SJCRH30 (cell line): Measurements from ENCODE around the gene ST6GAL1. TPM values are rescaled to one million over a fixed set of nuclear protein-coding genes. Genes with fewer than 3 reads are reported as not detected.
A peak's percentile ranks its signal among the peaks of the same experiment; 100 is the strongest.
"Not testable (repeated sequence)": the region's sequence is repeated elsewhere in the genome, so short reads cannot be mapped to it uniquely, and the experiment has no call there.

ENCODE experiments used
- DNase-seq, 2 experiments: peaks; one replicate each; pipeline ENCODE4 v3.0.0-alpha.2; 2015 to 2020
- H3K27ac ChIP-seq: fragments of 250-450 bp; sonication (Bioruptor Pico); 2 replicates; pipeline ENCODE4 v1.5.1; 2020; ENCODE audit warnings: mild to moderate bottlenecking, moderate library complexity
- H3K27me3 ChIP-seq: fragments of 250-450 bp; sonication (Bioruptor Pico); 2 replicates; pipeline ENCODE4 v1.5.1; 2020; ENCODE audit warnings: mild to moderate bottlenecking, moderate library complexity
- H3K36me3 ChIP-seq: fragments of 250-450 bp; sonication (Bioruptor Pico); 2 replicates; pipeline ENCODE4 v1.5.1; 2020; ENCODE audit warnings: mild to moderate bottlenecking, moderate library complexity
- H3K4me1 ChIP-seq: fragments of 250-450 bp; sonication (Bioruptor Pico); 2 replicates; pipeline ENCODE4 v1.5.1; 2020; ENCODE audit warnings: mild to moderate bottlenecking, moderate library complexity
- H3K4me3 ChIP-seq: fragments of 250-450 bp; sonication (Bioruptor Pico); 2 replicates; pipeline ENCODE4 v1.5.1; 2020; ENCODE audit warnings: mild to moderate bottlenecking, moderate library complexity
- H3K9me3 ChIP-seq: fragments of 250-450 bp; sonication (Bioruptor Pico); replicated peaks from 2 replicates; pipeline ENCODE4 v1.5.1; 2020; ENCODE audit warnings: mild to moderate bottlenecking, moderate library complexity
- total RNA-seq: library from RNA; depleted of rRNA; stranded (reverse); fragments of >200 nt; shearing (Covaris generic); gene quantifications from 2 replicates; pipeline ENCODE4 v1.2.3, GENCODE V29; 2014

The ST6GAL1 gene
- total RNA-seq, 1 experiment from 2014 or later: 2.3 TPM

DNA sequence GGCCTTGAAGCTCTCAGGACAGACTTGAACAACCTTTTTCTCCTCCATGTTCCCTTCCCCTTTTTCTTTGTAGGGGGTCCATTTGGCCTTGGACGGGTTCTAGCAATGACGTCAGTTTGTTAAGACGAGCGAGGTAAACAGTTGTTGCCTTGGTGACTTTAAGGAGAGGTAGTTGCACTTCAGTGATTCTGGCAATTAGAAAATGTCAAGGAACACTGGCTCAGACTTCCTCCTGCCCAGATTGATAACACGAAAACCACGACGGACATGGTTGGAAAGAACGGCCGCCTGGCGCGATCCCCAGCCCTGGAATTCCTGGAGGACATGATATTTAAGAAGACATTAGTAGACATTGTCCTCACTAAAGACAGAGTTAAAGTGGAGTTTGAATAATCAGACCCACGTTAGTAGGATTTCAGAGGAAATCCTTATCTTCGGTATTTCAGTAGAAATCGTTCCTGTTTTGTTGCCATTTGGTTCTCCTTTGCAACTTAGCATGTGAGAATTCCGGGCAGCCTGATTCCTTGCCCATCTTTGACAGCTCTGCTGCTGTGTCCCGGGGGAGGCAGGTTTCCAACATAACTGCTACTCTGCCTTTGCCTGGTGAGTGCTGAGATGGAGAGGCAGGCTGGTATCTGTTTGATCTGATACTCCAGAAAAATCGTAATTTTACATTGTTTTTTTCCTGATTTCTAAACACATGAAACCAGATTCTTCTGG lies 87.3 kb downstream of the ST6GAL1 start:
- H3K27ac ChIP-seq: no peak overlapping the region
- no peaks in the 10 kb centered on the region for H3K9me3 ChIP-seq
- no peak overlapping the region for H3K4me3 ChIP-seq
- no peaks in the 10 kb centered on the region for H3K36me3 ChIP-seq
- no peaks in the 10 kb centered on the region for H3K4me1 ChIP-seq
- no peak for DNase-seq
- no peaks in the 10 kb centered on the region for H3K27me3 ChIP-seq

DNA sequence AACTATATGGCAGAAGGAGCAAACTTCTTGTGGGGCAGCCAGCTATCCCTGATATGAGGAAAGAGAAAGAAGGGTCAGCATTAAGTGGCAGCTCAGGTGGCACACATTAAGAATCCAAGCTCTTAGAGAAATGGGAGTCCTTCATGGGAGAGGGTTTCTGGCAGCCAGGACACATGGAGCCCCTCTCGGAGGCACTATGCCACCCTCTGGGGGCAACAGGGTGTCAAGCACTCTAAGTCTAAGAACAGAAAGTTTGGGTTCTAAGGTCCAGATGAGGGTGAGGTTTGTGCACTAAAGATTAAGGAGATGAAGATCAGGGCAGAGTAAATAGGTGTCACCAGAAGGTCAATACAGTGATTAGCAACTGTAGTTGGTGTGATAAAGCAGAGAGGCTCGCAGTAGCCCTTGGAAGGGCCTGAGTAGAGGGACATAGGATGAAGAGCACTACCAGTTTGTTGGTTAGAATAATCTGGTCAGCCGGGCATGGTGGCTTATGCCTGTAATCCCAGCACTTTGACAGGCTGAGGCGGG lies 89.3 kb downstream of the ST6GAL1 start:
- peak in 1 of 2 experiments; percentile 18 for DNase-seq
- Histone ChIP-seq H3K27me3 (no peaks in the 10 kb centered on the region), H3K9me3 (no peaks in the 10 kb centered on the region), H3K36me3 (no peaks in the 10 kb centered on the region), H3K4me3 (no peak overlapping the region), H3K27ac (no peak overlapping the region), H3K4me1 (no peaks in the 10 kb centered on the region)

DNA sequence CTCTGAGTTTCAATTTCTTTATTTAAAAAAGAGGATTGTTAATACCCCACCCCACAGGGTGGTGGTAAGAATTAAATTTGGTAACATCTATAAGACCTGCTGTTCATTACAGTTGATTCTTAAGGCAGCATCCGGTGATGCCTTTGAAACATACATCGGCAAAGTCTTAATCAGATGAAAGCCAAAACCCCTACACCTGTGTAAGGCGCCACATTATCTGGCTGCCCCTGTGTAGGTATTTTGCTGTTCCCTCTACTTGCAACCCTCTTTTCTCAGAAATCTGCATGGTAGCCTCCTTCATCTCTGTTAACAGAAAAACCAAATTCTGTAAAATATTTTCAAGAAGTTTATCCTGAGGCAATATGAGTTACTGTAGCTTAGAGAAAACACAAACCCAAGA lies 90.0 kb downstream of the ST6GAL1 start:
- no peak overlapping the region for H3K27ac ChIP-seq
- no peak overlapping the region for H3K4me3 ChIP-seq
- no peak for DNase-seq
- no peaks in the 10 kb centered on the region for H3K9me3 ChIP-seq
- no peaks in the 10 kb centered on the region for H3K4me1 ChIP-seq
- H3K27me3 ChIP-seq: no peaks in the 10 kb centered on the region
- no peaks in the 10 kb centered on the region for H3K36me3 ChIP-seq

DNA sequence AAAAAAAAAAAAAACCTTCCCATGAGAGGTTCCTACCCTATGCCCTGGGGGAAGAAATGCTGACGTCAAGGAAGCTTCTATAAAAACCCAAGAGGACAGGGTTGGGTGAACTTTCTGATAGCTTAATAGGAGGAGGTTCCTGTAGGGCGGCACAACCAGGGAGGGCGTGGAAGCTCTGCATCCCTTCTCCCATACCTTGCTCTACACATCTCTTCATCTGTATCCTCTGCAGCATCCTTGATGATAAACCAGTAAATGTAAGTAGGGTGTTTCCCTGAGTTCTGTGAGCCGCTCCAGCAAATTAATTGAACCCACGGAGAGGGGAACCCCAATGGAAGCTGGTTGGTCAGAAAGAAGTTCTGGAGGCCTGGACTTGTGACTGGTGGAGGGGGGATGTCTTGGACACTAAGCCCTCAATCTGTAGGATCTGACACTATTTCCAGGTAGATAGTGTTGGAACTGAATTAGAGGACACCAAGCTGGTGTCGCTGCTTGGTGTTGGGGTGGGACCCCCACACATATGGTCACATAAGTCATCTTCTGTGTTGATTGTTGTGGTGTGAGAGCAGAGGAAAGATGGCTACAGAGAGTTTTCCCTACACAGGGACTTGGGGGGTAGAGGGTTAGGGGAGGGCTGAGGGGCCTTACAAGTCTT lies 91.5 kb downstream of the ST6GAL1 start:
- no peak overlapping the region for H3K27ac ChIP-seq
- no peaks in the 10 kb centered on the region for H3K9me3 ChIP-seq
- H3K36me3 ChIP-seq: no peaks in the 10 kb centered on the region
- no peaks in the 10 kb centered on the region for H3K27me3 ChIP-seq
- H3K4me3 ChIP-seq: no peak overlapping the region
- no peak for DNase-seq
- no peaks in the 10 kb centered on the region for H3K4me1 ChIP-seq

DNA sequence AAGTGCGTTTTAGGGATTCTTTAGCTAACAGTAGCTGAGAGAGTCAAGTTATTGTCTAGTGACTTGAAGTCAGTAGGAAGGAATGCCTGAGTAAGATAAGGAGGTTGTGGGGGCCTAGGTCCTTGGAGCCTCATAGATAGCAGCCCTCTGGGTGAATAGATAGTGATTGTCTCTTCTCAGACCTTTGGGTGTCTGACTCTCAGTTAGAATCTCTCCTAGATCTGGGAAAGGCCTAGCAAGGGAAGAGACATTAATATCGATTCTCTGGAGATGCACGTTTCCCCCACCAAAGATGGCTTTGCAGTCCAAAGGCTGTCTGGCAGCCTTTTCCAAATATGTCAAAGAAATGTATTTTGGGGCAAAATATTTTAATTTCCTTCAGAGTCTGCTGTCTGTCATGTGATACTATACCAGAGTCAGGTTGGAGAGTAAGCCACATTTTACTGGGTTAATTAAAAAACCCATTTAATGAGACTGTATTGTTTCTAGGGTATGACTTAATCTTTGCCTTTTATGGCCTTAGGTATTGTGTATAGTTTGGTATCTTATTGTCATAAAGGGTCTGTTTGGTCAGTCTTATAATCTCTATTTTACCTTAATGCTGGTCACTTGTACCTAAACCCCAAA lies 92.2 kb downstream of the ST6GAL1 start:
- Histone ChIP-seq H3K27ac (no peak overlapping the region), H3K4me3 (no peak overlapping the region), H3K4me1 (no peaks in the 10 kb centered on the region), H3K27me3 (no peaks in the 10 kb centered on the region), H3K36me3 (no peaks in the 10 kb centered on the region), H3K9me3 (no peaks in the 10 kb centered on the region)
- DNase-seq: no peak

DNA sequence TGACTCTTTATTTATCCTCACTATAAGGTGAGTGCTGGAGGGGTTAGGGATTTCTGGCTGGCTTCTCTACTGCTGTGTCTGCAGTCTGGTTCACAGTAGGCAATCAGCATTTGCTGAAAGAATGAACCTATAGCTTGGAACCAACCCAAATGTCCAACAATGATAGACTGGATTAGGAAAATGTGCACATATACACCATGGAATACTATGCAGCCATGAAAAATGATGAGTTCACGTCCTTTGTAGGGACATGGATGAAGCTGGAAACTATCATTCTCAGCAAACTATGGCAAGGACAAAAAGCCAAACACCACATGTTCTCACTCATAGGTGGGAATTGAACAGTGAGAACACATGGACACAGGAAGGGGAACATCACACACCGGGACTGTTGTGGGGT lies 93.0 kb downstream of the ST6GAL1 start:
- not testable (repeated sequence) for H3K36me3 ChIP-seq, DNase-seq, H3K9me3 ChIP-seq, H3K4me1 ChIP-seq, H3K4me3 ChIP-seq, H3K27me3 ChIP-seq, H3K27ac ChIP-seq

DNA sequence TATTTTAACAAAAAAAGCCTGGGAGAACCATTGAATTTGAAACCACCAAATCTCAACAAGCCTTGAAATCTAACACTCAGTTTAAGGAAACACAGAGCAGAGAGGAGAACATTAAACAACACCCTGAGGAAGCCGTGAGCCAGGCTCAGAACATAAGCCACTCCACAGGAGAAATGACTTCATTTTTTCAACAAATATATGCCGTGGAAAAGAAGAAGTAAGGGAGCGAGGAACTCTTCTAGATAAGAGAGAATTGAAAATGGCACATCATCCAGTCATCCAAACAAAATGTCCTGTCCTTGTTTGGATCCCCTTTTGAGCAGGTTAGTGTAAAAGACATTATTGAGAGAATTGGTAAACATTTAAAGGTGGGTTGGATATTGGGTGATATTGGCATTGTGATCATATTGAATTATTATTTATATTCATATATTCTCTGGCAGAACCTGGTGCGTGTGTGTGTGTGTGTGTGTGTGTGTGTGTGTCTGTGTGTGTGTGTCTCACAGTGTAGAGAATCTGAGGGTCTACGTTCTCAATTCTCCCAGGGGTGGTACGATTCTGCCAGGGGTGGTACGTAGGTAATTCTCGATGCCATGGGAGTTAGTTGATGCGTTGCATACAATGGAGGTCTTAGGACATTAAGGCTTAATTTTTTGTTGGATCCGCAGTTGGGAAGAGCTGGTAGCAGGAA lies 94.4 kb downstream of the ST6GAL1 start:
- DNase-seq: no peak
- no peak overlapping the region for H3K27ac ChIP-seq
- H3K4me3 ChIP-seq: no peak overlapping the region
- peaks cover 5% of the 10 kb centered on the region; the same call in 1 of the 2 replicates for H3K4me1 ChIP-seq
- no peaks in the 10 kb centered on the region for H3K36me3 ChIP-seq
- no peaks in the 10 kb centered on the region for H3K27me3 ChIP-seq
- no peaks in the 10 kb centered on the region for H3K9me3 ChIP-seq

DNA sequence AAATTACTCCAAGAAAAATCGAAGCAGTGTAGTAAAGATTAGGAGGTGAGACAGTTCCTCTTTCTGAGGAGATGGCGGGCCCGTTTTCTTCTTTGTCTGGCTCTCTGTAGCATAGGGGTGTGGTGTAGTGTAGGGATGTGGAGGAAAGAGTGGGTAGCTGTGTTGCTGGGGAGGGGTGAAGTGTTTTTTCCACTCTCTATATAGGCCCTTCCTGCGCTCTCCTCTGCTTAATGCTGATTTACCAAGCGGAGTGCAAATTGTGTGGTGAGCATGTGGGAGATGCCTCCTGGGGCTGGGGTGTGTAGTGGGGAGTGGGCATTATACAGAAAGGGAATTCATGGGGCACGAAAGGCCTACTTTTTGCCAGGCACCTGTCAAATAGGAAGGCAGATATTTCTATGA lies 94.9 kb downstream of the ST6GAL1 start:
- H3K27me3 ChIP-seq: no peaks in the 10 kb centered on the region
- peaks cover 7% of the 10 kb centered on the region; the same call in 1 of the 2 replicates for H3K4me1 ChIP-seq
- H3K27ac ChIP-seq: no peak overlapping the region
- H3K9me3 ChIP-seq: no peaks in the 10 kb centered on the region
- no peak for DNase-seq
- H3K36me3 ChIP-seq: no peaks in the 10 kb centered on the region
- no peak overlapping the region for H3K4me3 ChIP-seq

DNA sequence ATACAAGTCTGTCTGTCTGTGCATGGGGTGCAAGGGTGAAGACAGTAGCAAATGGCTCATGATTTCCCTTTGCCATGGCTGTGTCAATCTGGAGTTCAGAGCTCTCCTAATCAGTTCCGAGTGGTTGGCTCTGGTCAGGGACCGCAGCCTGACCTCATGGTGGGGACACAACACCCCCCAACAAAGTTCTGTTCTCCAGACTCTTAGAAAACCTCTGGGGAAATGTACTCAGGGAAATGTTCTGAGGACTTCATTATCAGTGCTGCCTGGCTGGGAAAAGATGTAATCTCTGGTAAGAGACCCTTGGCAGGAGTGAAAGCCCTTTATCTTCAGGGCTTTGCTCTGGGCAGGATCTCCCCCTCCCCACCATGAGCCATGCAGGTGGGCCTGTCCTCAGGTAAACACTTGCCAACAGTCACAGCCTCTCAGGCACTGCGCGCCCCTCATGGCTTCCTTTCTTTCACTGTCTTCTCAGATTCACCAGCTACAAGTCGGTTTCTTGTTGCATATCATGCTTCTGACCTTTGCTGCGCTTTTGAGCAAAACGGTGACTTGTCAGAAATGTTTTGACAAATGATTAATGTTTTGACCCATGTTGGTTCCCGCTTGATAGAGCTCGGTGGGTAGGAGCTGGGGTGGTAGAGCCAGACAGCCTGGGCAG lies 95.5 kb downstream of the ST6GAL1 start:
- H3K4me3 ChIP-seq: no peak overlapping the region
- H3K36me3 ChIP-seq: no peaks in the 10 kb centered on the region
- H3K9me3 ChIP-seq: no peaks in the 10 kb centered on the region
- DNase-seq: no peak
- no peaks in the 10 kb centered on the region for H3K27me3 ChIP-seq
- H3K27ac ChIP-seq: no peak overlapping the region
- peaks cover 7% of the 10 kb centered on the region; the same call in 1 of the 2 replicates for H3K4me1 ChIP-seq

DNA sequence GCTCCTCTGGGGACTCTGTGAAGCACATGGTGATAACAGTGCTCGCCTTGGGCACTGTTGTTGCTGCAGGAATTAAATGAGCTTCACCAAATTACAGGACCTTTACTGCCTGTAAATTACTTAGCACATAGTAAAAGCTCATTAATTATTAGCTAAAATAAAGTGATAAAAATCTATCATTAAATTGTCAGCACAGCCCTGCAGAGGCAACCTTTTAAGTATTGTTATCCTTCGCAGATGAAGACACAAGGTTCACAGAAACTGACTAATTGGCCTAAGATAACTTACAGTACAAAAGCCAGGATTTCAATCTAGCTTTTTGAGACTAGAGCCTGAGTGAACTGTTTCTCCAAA lies 96.0 kb downstream of the ST6GAL1 start:
- H3K27me3 ChIP-seq: no peaks in the 10 kb centered on the region
- H3K27ac ChIP-seq: no peak overlapping the region
- no peak for DNase-seq
- H3K4me1 ChIP-seq: peaks cover 7% of the 10 kb centered on the region; the same call in 1 of the 2 replicates
- H3K4me3 ChIP-seq: no peak overlapping the region
- no peaks in the 10 kb centered on the region for H3K9me3 ChIP-seq
- no peaks in the 10 kb centered on the region for H3K36me3 ChIP-seq

DNA sequence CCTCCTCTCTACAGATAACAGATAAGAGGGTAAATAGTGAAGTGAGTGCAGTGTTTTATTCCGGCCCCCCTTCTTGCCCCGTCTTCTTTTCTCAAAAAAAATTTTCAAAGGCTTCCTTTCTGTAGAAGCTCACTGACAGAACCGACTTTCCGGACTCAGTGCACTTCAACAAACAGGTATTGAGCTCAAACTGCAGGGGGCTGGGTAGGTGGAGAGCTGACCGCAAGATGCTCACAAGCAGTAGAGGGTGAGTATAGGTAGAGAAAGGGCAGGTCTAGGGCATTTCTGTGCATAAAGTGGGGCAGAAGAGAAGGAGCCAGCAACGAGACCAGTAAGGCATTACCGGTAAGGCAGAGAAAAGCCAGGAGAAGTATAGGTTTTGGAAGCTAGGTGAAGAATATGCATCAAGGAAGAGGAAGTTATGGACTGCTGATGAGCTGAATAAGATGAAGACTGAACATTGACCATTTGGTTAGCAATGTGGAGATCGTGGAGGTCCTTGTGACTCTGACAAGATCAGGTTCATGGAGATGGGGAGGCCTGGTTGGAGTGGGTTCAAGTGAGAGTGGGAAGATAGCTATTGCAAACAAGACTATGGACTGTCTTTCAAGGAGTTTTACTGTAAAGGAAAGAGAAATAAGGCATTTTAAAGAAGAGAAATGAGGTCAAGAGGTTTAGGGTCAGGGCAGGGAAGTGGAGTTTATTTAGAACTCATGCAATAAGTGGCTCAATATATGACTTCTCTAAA lies 97.4 kb downstream of the ST6GAL1 start:
- Histone ChIP-seq H3K9me3 (no peaks in the 10 kb centered on the region), H3K27ac (no peak overlapping the region), H3K27me3 (no peaks in the 10 kb centered on the region), H3K4me1 (peaks cover 7% of the 10 kb centered on the region; the same call in 1 of the 2 replicates), H3K36me3 (no peaks in the 10 kb centered on the region), H3K4me3 (no peak overlapping the region)
- DNase-seq: no peak

DNA sequence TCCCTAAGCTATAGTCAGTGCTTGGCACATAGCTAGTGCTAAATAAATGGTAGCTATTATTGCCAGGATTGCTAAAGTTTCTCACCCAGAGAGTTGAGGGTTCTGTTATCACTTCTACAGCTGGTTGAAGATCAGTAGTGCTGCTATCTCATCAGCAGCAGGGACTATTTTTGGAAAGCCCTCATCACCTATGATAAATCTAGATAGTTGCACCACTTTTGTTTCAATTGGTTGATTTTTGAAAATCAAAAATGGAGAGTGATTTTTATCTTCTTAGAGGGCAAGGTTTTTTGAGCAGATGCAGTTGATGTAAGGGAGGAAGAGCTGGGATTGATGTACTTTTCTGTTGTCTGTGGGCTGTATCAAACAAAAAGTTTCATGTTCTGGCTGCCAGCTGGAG lies 101.6 kb downstream of the ST6GAL1 start:
- no peak for DNase-seq
- no peaks in the 10 kb centered on the region for H3K27me3 ChIP-seq
- no peak overlapping the region for H3K27ac ChIP-seq
- no peaks in the 10 kb centered on the region for H3K36me3 ChIP-seq
- peaks cover 7% of the 10 kb centered on the region; the same call in 1 of the 2 replicates for H3K4me1 ChIP-seq
- no peaks in the 10 kb centered on the region for H3K9me3 ChIP-seq
- H3K4me3 ChIP-seq: no peak overlapping the region

DNA sequence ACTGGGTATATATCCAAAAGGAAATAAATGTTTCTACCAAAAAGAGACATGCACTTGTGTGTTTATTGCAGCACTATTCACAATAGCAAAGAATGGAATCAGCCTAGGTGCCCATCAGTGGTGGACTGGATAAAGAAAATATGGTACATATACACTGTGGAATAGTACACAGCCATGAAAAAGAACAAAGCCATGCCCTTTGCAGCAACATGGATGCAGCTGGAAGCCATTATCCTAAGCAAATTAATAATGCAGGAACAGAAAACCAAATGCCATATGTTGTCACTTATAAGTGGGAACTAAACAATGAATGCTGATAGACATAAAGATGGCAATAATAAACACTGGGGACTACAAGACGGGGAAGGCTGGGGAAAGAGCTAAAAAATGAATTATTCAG lies 106.1 kb downstream of the ST6GAL1 start:
- no peak for DNase-seq
- no peaks in the 10 kb centered on the region for H3K27me3 ChIP-seq
- no peak overlapping the region for H3K27ac ChIP-seq
- H3K4me3 ChIP-seq: no peak overlapping the region
- no peaks in the 10 kb centered on the region for H3K4me1 ChIP-seq
- no peaks in the 10 kb centered on the region for H3K9me3 ChIP-seq
- no peaks in the 10 kb centered on the region for H3K36me3 ChIP-seq
